Measurements from ENCODE around the gene LNX2. TPM values are rescaled to one million over a fixed set of nuclear protein-coding genes. Genes with fewer than 3 reads are reported as not detected.

Gene LNX2
- total and polyA plus RNA-seq, 2 of the 4 experiments (the other 2 are of a cell fraction): 3.1 to 7.2 TPM

DNA sequence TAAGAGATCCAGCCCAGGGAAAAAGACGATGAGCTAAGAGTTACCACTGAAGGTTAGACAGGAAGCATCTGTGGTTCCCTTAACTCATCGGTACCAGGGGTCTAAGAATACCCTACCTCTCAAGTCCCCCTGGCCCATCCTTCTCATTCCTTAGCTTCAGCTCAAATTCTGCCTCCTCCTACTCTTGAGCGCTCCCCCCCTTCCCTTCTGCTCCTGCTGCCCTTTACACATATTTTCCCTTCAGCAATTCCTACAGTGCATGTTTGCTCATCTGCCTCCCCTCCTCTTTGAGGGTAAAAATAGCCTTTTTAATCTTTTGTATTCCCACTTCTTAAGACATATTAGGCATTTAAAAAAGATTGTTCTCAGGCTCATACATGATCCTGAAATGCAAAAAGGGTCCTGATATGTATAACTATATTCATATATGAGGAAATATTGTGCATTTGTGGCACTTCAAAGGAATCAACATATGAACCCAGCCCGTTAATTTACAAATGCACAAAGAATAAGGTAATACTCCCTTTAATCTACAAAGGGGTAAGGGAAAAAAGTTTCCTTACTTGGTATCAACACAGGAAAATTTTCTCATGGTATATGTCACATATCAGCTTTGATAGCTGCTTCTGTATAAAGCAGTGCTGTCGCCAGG lies 33.1 kb downstream of the LNX2 start:
- ChIA-PET CTCF (interaction anchor here (1.1 kb wide), 1 partner anchor 13 kb away, joined by 3 read pairs; no protein-coding TSS in a partner anchor), POLR2A (ENCODE audit: unreplicated experiment) (no interaction called here)
- no peak overlapping the region for H3K18ac ChIP-seq (ENCODE audit: low read depth, low read length)
- no peaks in the 10 kb centered on the region for H3K9me3 ChIP-seq (ENCODE audit: control insufficient read depth, insufficient read depth, low read length)
- no peak overlapping the region for H3K4ac ChIP-seq (ENCODE audit: low read depth, low read length)
- H4K20me1 ChIP-seq (ENCODE audit: insufficient read depth, low read length): no peaks in the 10 kb centered on the region
- H3K27me3 ChIP-seq (ENCODE audit: control insufficient read depth, insufficient read depth, low read length): no peaks in the 10 kb centered on the region
- intact Hi-C loops (cut with micrococcal nuclease) (no loop called here), in situ Hi-C loops (cut with MboI; ENCODE audit: low sequenced_read_pairs) (no loop called here), dilution Hi-C loops (cut with HindIII; ENCODE audit: low sequenced_read_pairs, unreplicated experiment) (no loop called here)
- H3K14ac ChIP-seq (replicated peaks; ENCODE audit: low read depth, low read length): no peak overlapping the region
- H3K56ac ChIP-seq (ENCODE audit: extremely low read depth, insufficient read depth, low read length): no peak overlapping the region
- H3K9me1 ChIP-seq (ENCODE audit: insufficient read depth, low read length): no peaks in the 10 kb centered on the region
- H3K4me3 ChIP-seq (ENCODE audit: insufficient read depth, low read depth, low read length): no peak overlapping the region
- H4K5ac ChIP-seq (ENCODE audit: low read depth, low read length): no peak overlapping the region
- WGBS, 2 experiments (ENCODE audit: extremely low coverage in 2 of 2, insufficient read length in 1 of 2): 90% methylated on average over 2 of the region's 5 CpGs; no CpG with 5 or more reads in 1 of the 2 experiments
- no peak overlapping the region for H2AK9ac ChIP-seq (replicated peaks; ENCODE audit: low read depth, low read length, poor library complexity)
- no peak overlapping the region for H2BK5ac ChIP-seq (ENCODE audit: low read depth, low read length, poor library complexity, severe bottlenecking)
- peaks cover 3% of the 10 kb centered on the region for H3K4me1 ChIP-seq (ENCODE audit: control insufficient read depth, insufficient read depth, low read length)
- no peak overlapping the region for H2AFZ ChIP-seq (replicated peaks; ENCODE audit: low read length, poor library complexity)
- H2AK5ac ChIP-seq (ENCODE audit: low read depth, low read length): no peak overlapping the region
- ATAC-seq (ENCODE audit: low read depth): no peak
- H2BK15ac ChIP-seq (ENCODE audit: low read depth, low read length): no peak overlapping the region
- BruUV-seq (replicated peaks): no TSS peak
- no peak overlapping the region for H3K27ac ChIP-seq (ENCODE audit: insufficient read depth, low read length)
- no peak overlapping the region for H4K8ac ChIP-seq (ENCODE audit: low read depth in 2 of 2, low read length in 2 of 2)
- H4K91ac ChIP-seq (ENCODE audit: insufficient read depth, low read depth, low read length): no peak overlapping the region
- no peaks in the 10 kb centered on the region for H3K36me3 ChIP-seq (ENCODE audit: control insufficient read depth, insufficient read depth, low read length)
- peaks cover 16 to 18% of the 10 kb centered on the region in 2 experiments; a peak in 3 of 4 replicates for H3K79me1 ChIP-seq (ENCODE audit: low read depth in 1 of 2, low read length in 2 of 2)
- no peak overlapping the region for H3K23ac ChIP-seq (ENCODE audit: low read depth, low read length)
- no peak overlapping the region for H3K4me2 ChIP-seq (ENCODE audit: low read depth, low read length)
- no peak overlapping the region for H3K9ac ChIP-seq (ENCODE audit: low read depth, low read length)
- DNase-seq: no peak
- H2BK120ac ChIP-seq (ENCODE audit: low read depth, low read length): no peak overlapping the region
- TF ChIP-seq POLR2A (IDR thresholded peaks at IDR 0.05; ENCODE audit: low read depth, low read length) (no peak), RFX5 (IDR thresholded peaks at IDR 0.05; ENCODE audit: low read depth, low read length) (no peak), RAD21 (IDR thresholded peaks at IDR 0.05; ENCODE audit: low read length) (no peak), SMC3 (IDR thresholded peaks at IDR 0.05; ENCODE audit: low read depth, low read length) (no peak), CEBPB (IDR thresholded peaks at IDR 0.05; ENCODE audit: low read depth, low read length) (no peak), FOS (IDR thresholded peaks at IDR 0.05; ENCODE audit: low read depth, low read length) (no peak), CHD1 (IDR thresholded peaks at IDR 0.05; ENCODE audit: low read depth, low read length) (no peak), BHLHE40 (IDR thresholded peaks at IDR 0.05; ENCODE audit: low read depth, low read length) (no peak), MXI1 (IDR thresholded peaks at IDR 0.05; ENCODE audit: borderline replicate concordance, low read depth, low read length) (no peak), MAZ (IDR thresholded peaks at IDR 0.05; ENCODE audit: borderline replicate concordance, low read depth, low read length) (no peak), NFE2L2 (IDR thresholded peaks at IDR 0.05; ENCODE audit: low read depth, low read length) (no peak), MAFK (IDR thresholded peaks at IDR 0.05; ENCODE audit: low read depth, low read length) (no peak), RCOR1 (IDR thresholded peaks at IDR 0.05; ENCODE audit: insufficient replicate concordance, low read length) (no peak)
- TF ChIP-seq, protein P1, sequence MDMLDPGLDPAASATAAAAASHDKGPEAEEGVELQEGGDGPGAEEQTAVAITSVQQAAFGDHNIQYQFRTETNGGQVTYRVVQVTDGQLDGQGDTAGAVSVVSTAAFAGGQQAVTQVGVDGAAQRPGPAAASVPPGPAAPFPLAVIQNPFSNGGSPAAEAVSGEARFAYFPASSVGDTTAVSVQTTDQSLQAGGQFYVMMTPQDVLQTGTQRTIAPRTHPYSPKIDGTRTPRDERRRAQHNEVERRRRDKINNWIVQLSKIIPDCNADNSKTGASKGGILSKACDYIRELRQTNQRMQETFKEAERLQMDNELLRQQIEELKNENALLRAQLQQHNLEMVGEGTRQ (IDR thresholded peaks at IDR 0.05; ENCODE audit: low read depth, low read length): no peak
- TF ChIP-seq, protein P2, sequence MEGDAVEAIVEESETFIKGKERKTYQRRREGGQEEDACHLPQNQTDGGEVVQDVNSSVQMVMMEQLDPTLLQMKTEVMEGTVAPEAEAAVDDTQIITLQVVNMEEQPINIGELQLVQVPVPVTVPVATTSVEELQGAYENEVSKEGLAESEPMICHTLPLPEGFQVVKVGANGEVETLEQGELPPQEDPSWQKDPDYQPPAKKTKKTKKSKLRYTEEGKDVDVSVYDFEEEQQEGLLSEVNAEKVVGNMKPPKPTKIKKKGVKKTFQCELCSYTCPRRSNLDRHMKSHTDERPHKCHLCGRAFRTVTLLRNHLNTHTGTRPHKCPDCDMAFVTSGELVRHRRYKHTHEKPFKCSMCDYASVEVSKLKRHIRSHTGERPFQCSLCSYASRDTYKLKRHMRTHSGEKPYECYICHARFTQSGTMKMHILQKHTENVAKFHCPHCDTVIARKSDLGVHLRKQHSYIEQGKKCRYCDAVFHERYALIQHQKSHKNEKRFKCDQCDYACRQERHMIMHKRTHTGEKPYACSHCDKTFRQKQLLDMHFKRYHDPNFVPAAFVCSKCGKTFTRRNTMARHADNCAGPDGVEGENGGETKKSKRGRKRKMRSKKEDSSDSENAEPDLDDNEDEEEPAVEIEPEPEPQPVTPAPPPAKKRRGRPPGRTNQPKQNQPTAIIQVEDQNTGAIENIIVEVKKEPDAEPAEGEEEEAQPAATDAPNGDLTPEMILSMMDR (conservative IDR thresholded peaks at IDR 0.05; ENCODE audit: low read depth, low read length): no peak
- TF ChIP-seq, protein P3, sequence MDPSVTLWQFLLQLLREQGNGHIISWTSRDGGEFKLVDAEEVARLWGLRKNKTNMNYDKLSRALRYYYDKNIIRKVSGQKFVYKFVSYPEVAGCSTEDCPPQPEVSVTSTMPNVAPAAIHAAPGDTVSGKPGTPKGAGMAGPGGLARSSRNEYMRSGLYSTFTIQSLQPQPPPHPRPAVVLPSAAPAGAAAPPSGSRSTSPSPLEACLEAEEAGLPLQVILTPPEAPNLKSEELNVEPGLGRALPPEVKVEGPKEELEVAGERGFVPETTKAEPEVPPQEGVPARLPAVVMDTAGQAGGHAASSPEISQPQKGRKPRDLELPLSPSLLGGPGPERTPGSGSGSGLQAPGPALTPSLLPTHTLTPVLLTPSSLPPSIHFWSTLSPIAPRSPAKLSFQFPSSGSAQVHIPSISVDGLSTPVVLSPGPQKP (IDR thresholded peaks at IDR 0.05; ENCODE audit: borderline replicate concordance, low read depth, low read length): no peak
- H2BK20ac ChIP-seq (ENCODE audit: low read depth, low read length): no peak overlapping the region
